GM19395 (cell line): Measurements from ENCODE around the gene MPP3.

Experiments used
- ATAC-seq: cut with Tn5 transposase; IDR thresholded peaks from one replicate; pipeline ENCODE4 v1.9.1; 2021; ENCODE audit warnings: mild to moderate bottlenecking, moderate library complexity; ENCODE audit not compliant: unreplicated experiment

Gene MPP3

GRCh38 chr17:43753493-43754129, 79.3 kb downstream of the MPP3 start:
- no peak for ATAC-seq
